Inflammatory macrophage treated with lipopolysaccharide for 4 hours (primary cell): ENCODE measurements around the gene ZCCHC24.

Experiments
- DNase-seq: peaks from one replicate; pipeline ENCODE4 v3.0.0-alpha.2; 2020

Gene ZCCHC24

GRCh38 chr10:79393924-79394610, 51.4 kb downstream of the ZCCHC24 start:
- no peak for DNase-seq

- DNase-seq: no peak
Measured at GRCh38 chr10:79393221-79393923, 52.1 kb downstream of the ZCCHC24 start.

GRCh38 chr10:79392506-79393176, 52.8 kb downstream of the ZCCHC24 start:
- no peak for DNase-seq

GRCh38 chr10:79392020-79392398, 53.4 kb downstream of the ZCCHC24 start:
- no peak for DNase-seq

GRCh38 chr10:79391231-79392019, 54.0 kb downstream of the ZCCHC24 start:
- DNase-seq: no peak

- no peak for DNase-seq
Measured at GRCh38 chr10:79390551-79391229, 54.7 kb downstream of the ZCCHC24 start.

- no peak for DNase-seq
Measured at GRCh38 chr10:79390057-79390456, 55.4 kb downstream of the ZCCHC24 start.

- DNase-seq: no peak
Measured at GRCh38 chr10:79387974-79388850, 57.2 kb downstream of the ZCCHC24 start.

GRCh38 chr10:79387466-79387973, 57.9 kb downstream of the ZCCHC24 start:
- DNase-seq: no peak

- DNase-seq: no peak
Measured at GRCh38 chr10:79386637-79387465, 58.6 kb downstream of the ZCCHC24 start.

GRCh38 chr10:79385804-79386531, 59.5 kb downstream of the ZCCHC24 start:
- DNase-seq: no peak

- DNase-seq: no peak
Measured at GRCh38 chr10:79385392-79385795, 60.0 kb downstream of the ZCCHC24 start.

GRCh38 chr10:79384773-79385391, 60.5 kb downstream of the ZCCHC24 start:
- DNase-seq: no peak

GRCh38 chr10:79383974-79384606, 61.3 kb downstream of the ZCCHC24 start:
- no peak for DNase-seq

- DNase-seq: no peak
Measured at GRCh38 chr10:79382491-79382941, 62.9 kb downstream of the ZCCHC24 start.

- no peak for DNase-seq
Measured at GRCh38 chr10:79381804-79382221, 63.6 kb downstream of the ZCCHC24 start.

GRCh38 chr10:79380946-79381721, 64.3 kb downstream of the ZCCHC24 start:
- DNase-seq: no peak
